GM12878 (cell line): Measurements from ENCODE around the gene ABCA10. TPM values are rescaled to one million over a fixed set of nuclear protein-coding genes. Genes with fewer than 3 reads are reported as not detected.

Experiments used
- ATAC-seq: fragments of 200-7000 bp; cut with Tn5 transposase; 3 replicates; pipeline ENCODE4 v1.9.1; 2020; ENCODE audit warnings: mild to moderate bottlenecking, moderate library complexity
- BruUV-seq: library from RNA; stranded (reverse); fragments of 400-500 nt; replicated peaks from 2 replicates; lab custom pipeline; 2021; lab: Mats Ljungman, UMichigan
- CTCF ChIA-PET: fragments of 300-600 bp; sonication (Branson Sonifier 250); formaldehyde crosslinking; extraction: SDS; loops from one replicate; lab custom pipeline; 2021; ENCODE audit warnings: inconsistent platforms; lab: Yijun Ruan, JAX
- POLR2A ChIA-PET: fragments of 350-600 bp; formaldehyde crosslinking; extraction: SDS; loops from one replicate; lab custom pipeline; 2021; ENCODE audit warnings: inconsistent platforms; lab: Charles Lee
- RAD21 ChIA-PET: fragments of 300-600 bp; sonication (Branson Sonifier 250); formaldehyde crosslinking; loops from one replicate; lab custom pipeline; 2023; ENCODE audit warnings: antibody characterized with exemption; ENCODE audit not compliant: unreplicated experiment; lab: Charles Lee
- SMC1A ChIA-PET: fragments of 300-600 bp; sonication (Branson Sonifier 250); formaldehyde crosslinking; loops from one replicate; lab custom pipeline; 2023; ENCODE audit not compliant: unreplicated experiment, uncharacterized antibody; lab: Charles Lee
- DNase-seq: peaks from one replicate; pipeline ENCODE4 v3.0.0-alpha.2; 2011; ENCODE audit warnings: low read depth, low spot score
- FAIRE-seq: peaks from 3 replicates; lab custom pipeline; 2011; peaks lifted over from hg19 to GRCh38; lab: Jason Lieb, UNC
- H2AFZ ChIP-seq: 2 replicates; pipeline ENCODE4 v1.6.0; 2011; ENCODE audit warnings: low read depth, low read length, control low read depth; ENCODE audit not compliant: control insufficient read depth
- H3K27ac ChIP-seq: 2 replicates; pipeline ENCODE4 v1.5.1; 2011; ENCODE audit warnings: control low read depth; ENCODE audit not compliant: control insufficient read depth, insufficient read depth
- H3K27me3 ChIP-seq, 2 experiments: replicated peaks in 1 of 2; 2 replicates each; pipeline versions ENCODE4 v1.6.0 to v1.6.1; 2011; ENCODE audit warnings: low read length in 1 of 2; ENCODE audit not compliant: control insufficient read depth in 2 of 2, insufficient read depth in 2 of 2
- H3K36me3 ChIP-seq, 2 experiments: 2 replicates each; pipeline ENCODE4 v1.5.1; 2011; ENCODE audit warnings: low read length in 1 of 2; ENCODE audit not compliant: control insufficient read depth in 2 of 2, insufficient read depth in 2 of 2
- H3K4me1 ChIP-seq: 2 replicates; pipeline ENCODE4 v1.6.1; 2011; ENCODE audit warnings: mild to moderate bottlenecking, low read length, moderate library complexity, mixed read lengths; ENCODE audit not compliant: control insufficient read depth, insufficient read depth
- H3K4me2 ChIP-seq: 2 replicates; pipeline ENCODE4 v1.6.0; 2011; ENCODE audit warnings: control low read depth; ENCODE audit not compliant: control insufficient read depth, insufficient read depth
- H3K4me3 ChIP-seq: fragments of 200-600 bp; sonication (generic); 2 replicates; pipeline ENCODE4 v1.5.1; 2016
- H3K79me2 ChIP-seq: 2 replicates; pipeline ENCODE4 v1.6.0; 2011; ENCODE audit warnings: low read length; ENCODE audit not compliant: control insufficient read depth, insufficient read depth
- H3K9ac ChIP-seq: 2 replicates; pipeline ENCODE4 v1.8.0; 2011; ENCODE audit warnings: low read length, control low read depth, mixed read lengths; ENCODE audit not compliant: control insufficient read depth, insufficient read depth
- H3K9me3 ChIP-seq: replicated peaks from 3 replicates; pipeline ENCODE4 v1.5.1; 2011; ENCODE audit warnings: mild to moderate bottlenecking, low read length; ENCODE audit not compliant: control insufficient read depth, insufficient read depth
- H4K20me1 ChIP-seq: 2 replicates; pipeline ENCODE4 v1.6.0; 2011; ENCODE audit not compliant: control insufficient read depth, insufficient read depth
- ATF7 ChIP-seq: fragments of 450-650 bp; IDR thresholded peaks from 2 replicates; pipeline ENCODE4 v1.6.1; 2016; ENCODE audit warnings: low read depth, mild to moderate bottlenecking
- BCL11A ChIP-seq: IDR thresholded peaks from 2 replicates; pipeline ENCODE4 v1.6.1; 2011; ENCODE audit warnings: low read depth, low read length
- CHD1 ChIP-seq: IDR thresholded peaks from 2 replicates; pipeline ENCODE4 v1.6.1; 2012; ENCODE audit warnings: low read depth, low read length, improper control_type of control experiment
- CHD2 ChIP-seq: IDR thresholded peaks from 2 replicates; pipeline ENCODE4 v1.6.1; 2011; ENCODE audit warnings: low read depth, low read length, improper control_type of control experiment, borderline replicate concordance
- CHD4 ChIP-seq: fragments of 200-600 bp; sonication (generic); IDR thresholded peaks from 2 replicates; pipeline ENCODE4 v1.6.1; 2016; ENCODE audit warnings: mild to moderate bottlenecking
- CUX1 ChIP-seq: IDR thresholded peaks from 2 replicates; pipeline ENCODE4 v1.6.1; 2012; ENCODE audit warnings: improper control_type of control experiment, low read depth, low read length; ENCODE audit not compliant: insufficient replicate concordance
- ESRRA ChIP-seq: IDR thresholded peaks from 2 replicates; pipeline ENCODE4 v1.6.1; 2012; ENCODE audit warnings: mild to moderate bottlenecking, low read length, improper control_type of control experiment
- GATAD2B ChIP-seq: fragments of 450-650 bp; conservative IDR thresholded peaks from 2 replicates; pipeline ENCODE4 v1.6.1; 2017; ENCODE audit warnings: low read depth, mild to moderate bottlenecking, moderate library complexity
- JUNB ChIP-seq: IDR thresholded peaks from 2 replicates; pipeline ENCODE4 v1.6.1; 2016; ENCODE audit warnings: antibody characterized with exemption, mild to moderate bottlenecking
- KDM1A ChIP-seq: fragments of 200-600 bp; sonication (generic); IDR thresholded peaks from 2 replicates; pipeline ENCODE4 v1.6.1; 2016; ENCODE audit warnings: borderline replicate concordance
- MYB ChIP-seq: fragments of 150-350 bp; IDR thresholded peaks from 2 replicates; pipeline ENCODE4 v1.6.1; 2014; ENCODE audit warnings: mild to moderate bottlenecking, low read depth, low read length, borderline replicate concordance
- PKNOX1 ChIP-seq: fragments of 450-650 bp; IDR thresholded peaks from 2 replicates; pipeline ENCODE4 v1.6.1; 2016; ENCODE audit warnings: mild to moderate bottlenecking
- RBBP5 ChIP-seq: fragments of 200-600 bp; sonication (generic); conservative IDR thresholded peaks from 2 replicates; pipeline ENCODE4 v1.6.1; 2016
- STAT1 ChIP-seq: fragments of 450-650 bp; conservative IDR thresholded peaks from 2 replicates; pipeline ENCODE4 v1.6.1; 2014; ENCODE audit warnings: antibody characterized with exemption, mild to moderate bottlenecking
- ZBED1 ChIP-seq: IDR thresholded peaks from 2 replicates; pipeline ENCODE4 v1.6.1; 2016; ENCODE audit warnings: borderline replicate concordance
- WGBS: methylation state at CpG from one replicate; pipeline ENCODE4 v1.1.6; 2016; ENCODE audit warnings: low lambda C conversion rate; ENCODE audit not compliant: insufficient replicate concordance, insufficient coverage; ENCODE audit errors: missing lambda C conversion rate; 5-methylcytosine and 5-hydroxymethylcytosine counted together
- in situ Hi-C: fragments of 300-500 bp; cut with MboI; formaldehyde crosslinking; loops from 9 replicates; pipeline ENCODE4 v1.14.3; 2018; ENCODE audit warnings: mixed read lengths
- intact Hi-C: fragments of 100-400 bp; cut with micrococcal nuclease; formaldehyde crosslinking; loops from one replicate; pipeline ENCODE4 v1.14.2; 2022; ENCODE audit not compliant: unreplicated experiment
- polyA plus RNA-seq, 11 experiments: library from polyadenylated mRNA; depleted of rRNA in 4 of 11; unstranded in 6 of 11; stranded (reverse) in 5 of 11; fragments of >200 nt; fragmentation: Nextera tagmentation in 4 of 11; fragmentation: Illumina TruSeq in 1 of 11; extraction: Ambion mirVana in 4 of 11; extraction: Trizol in 1 of 11; gene quantifications; 1 replicate in 1 of 11; 2 replicates in 10 of 11; pipeline versions ENCODE4 v1.2.1 to v1.2.3, GENCODE V29; 2011 to 2016; ENCODE audit warnings: inconsistent platforms in 2 of 11, missing spikeins in 2 of 11, low read depth in 1 of 11
- total RNA-seq, 4 experiments: library from RNA; depleted of rRNA in 3 of 4; stranded (reverse); fragments of >200 nt in 3 of 4; fragmentation: Illumina TruSeq in 1 of 4; extraction: Trizol in 1 of 4; gene quantifications; 2 replicates each; pipeline versions ENCODE4 v1.2.1 to v1.2.3, GENCODE V29; 2013 to 2021

ABCA10 gene
- total and polyA plus RNA-seq, 10 of the 15 experiments (the other 5 are each of a cell fraction or from before 2014, with no cell fraction given): 0.33 to 3.0 (median 0.83) TPM

- no peaks in the 10 kb centered on the region for H3K4me1 ChIP-seq
- TF ChIP-seq CHD2: no peak
- TF ChIP-seq GATAD2B: no peak
- TF ChIP-seq JUNB: no peak
- no peak for TF ChIP-seq BCL11A
- DNase-seq (no peak), ATAC-seq (no peak), FAIRE-seq (no peak)
- H3K4me2 ChIP-seq: no peak overlapping the region
- H3K79me2 ChIP-seq: no peaks in the 10 kb centered on the region
- no peak overlapping the region for H3K4me3 ChIP-seq
- intact Hi-C loops: no loop called here
- H3K9me3 ChIP-seq: no peaks in the 10 kb centered on the region
- no peak overlapping the region for H3K27ac ChIP-seq
- no peaks in the 10 kb centered on the region for H3K27me3 ChIP-seq
- SMC1A ChIA-PET: interaction anchor here (1.1 kb wide), 1 partner anchor 23 kb away, joined by 3 read pairs; no protein-coding TSS in a partner anchor
- in situ Hi-C loops: no loop called here
- RAD21 ChIA-PET: no interaction called here
- BruUV-seq: no TSS peak
- no peak overlapping the region for H3K9ac ChIP-seq
- CTCF ChIA-PET: no interaction called here
- H4K20me1 ChIP-seq: no peaks in the 10 kb centered on the region
- POLR2A ChIA-PET: no interaction called here
- H2AFZ ChIP-seq: no peak overlapping the region
- no peaks in the 10 kb centered on the region for H3K36me3 ChIP-seq
These were observed 69.2 kb downstream of the ABCA10 start for GRCh38 chr17:69159418-69159817.

- Histone ChIP-seq H3K4me3 (no peak overlapping the region), H4K20me1 (no peaks in the 10 kb centered on the region), H3K27me3 (no peaks in the 10 kb centered on the region), H3K4me2 (no peak overlapping the region), H2AFZ (no peak overlapping the region), H3K79me2 (no peaks in the 10 kb centered on the region), H3K4me1 (no peaks in the 10 kb centered on the region), H3K9me3 (no peaks in the 10 kb centered on the region), H3K36me3 (no peaks in the 10 kb centered on the region), H3K9ac (no peak overlapping the region), H3K27ac (no peak overlapping the region)
- CTCF ChIA-PET: interaction anchor here (1.4 kb wide), 1 partner anchor 14 kb away, joined by 7 read pairs; no protein-coding TSS in a partner anchor
- 31% methylated on average over 2 of the region's 2 CpGs for WGBS
- RAD21 ChIA-PET: no interaction called here
- no peak for ATAC-seq
- SMC1A ChIA-PET: interaction anchor here (0.7 to 1.1 kb wide), 3 partner anchors 9 to 93 kb away, joined by 3 read pairs; no protein-coding TSS in a partner anchor
- POLR2A ChIA-PET: no interaction called here
- no peak for DNase-seq
- BruUV-seq: no TSS peak
- in situ Hi-C loops (no loop called here), intact Hi-C loops (no loop called here)
- FAIRE-seq: no peak
- TF ChIP-seq CUX1: no peak
- TF ChIP-seq STAT1: no peak
- TF ChIP-seq CHD4: no peak
- no peak for TF ChIP-seq MYB
- TF ChIP-seq RBBP5: no peak
- TF ChIP-seq KDM1A: no peak
- TF ChIP-seq ZBED1: no peak
- TF ChIP-seq ATF7: no peak
- no peak for TF ChIP-seq ESRRA
- no peak for TF ChIP-seq CHD1
- no peak for TF ChIP-seq PKNOX1
These were observed 74.4 kb downstream of the ABCA10 start for GRCh38 chr17:69154267-69154666.
